HEK293T (cell line): ENCODE measurements around the gene SP6.

ENCODE experiments used
- ARNT ChIP-seq: fragments of 450-650 bp; IDR thresholded peaks from 2 replicates; pipeline ENCODE4 v1.6.1; 2017; ENCODE audit warnings: mild to moderate bottlenecking
- BHLHE40 ChIP-seq: fragments of 450-650 bp; IDR thresholded peaks from 2 replicates; pipeline ENCODE4 v1.6.1; 2016; ENCODE audit warnings: mild to moderate bottlenecking, moderate library complexity, borderline replicate concordance
- CTBP1 ChIP-seq: fragments of 450-650 bp; IDR thresholded peaks from 2 replicates; pipeline ENCODE4 v1.6.1; 2016; ENCODE audit warnings: borderline replicate concordance
- ELF4 ChIP-seq: fragments of 450-650 bp; IDR thresholded peaks from 2 replicates; pipeline ENCODE4 v1.6.1; 2017; ENCODE audit warnings: antibody characterized with exemption
- FOXA1 ChIP-seq: fragments of 450-650 bp; IDR thresholded peaks from 2 replicates; pipeline ENCODE4 v1.6.1; 2016; ENCODE audit warnings: mild to moderate bottlenecking
- FOXK2 ChIP-seq: fragments of 450-650 bp; IDR thresholded peaks from 2 replicates; pipeline ENCODE4 v1.6.1; 2016; ENCODE audit warnings: mild to moderate bottlenecking
- FOXM1 ChIP-seq: fragments of 450-650 bp; IDR thresholded peaks from 2 replicates; pipeline ENCODE4 v1.6.1; 2017; ENCODE audit warnings: mild to moderate bottlenecking, borderline replicate concordance
- HDGF ChIP-seq: fragments of 450-650 bp; IDR thresholded peaks from 2 replicates; pipeline ENCODE4 v1.6.1; 2017; ENCODE audit warnings: antibody characterized with exemption, borderline replicate concordance
- L3MBTL2 ChIP-seq: fragments of 450-650 bp; conservative IDR thresholded peaks from 2 replicates; pipeline ENCODE4 v1.6.1; 2016; ENCODE audit warnings: mild to moderate bottlenecking
- NFRKB ChIP-seq: fragments of 450-650 bp; IDR thresholded peaks from 2 replicates; pipeline ENCODE4 v1.6.1; 2016; ENCODE audit warnings: mild to moderate bottlenecking, moderate library complexity
- SP1 ChIP-seq: fragments of 450-650 bp; IDR thresholded peaks from 2 replicates; pipeline ENCODE4 v1.6.1; 2017
- TARDBP ChIP-seq: fragments of 450-650 bp; IDR thresholded peaks from 2 replicates; pipeline ENCODE4 v1.6.1; 2016
- ZNF384 ChIP-seq: fragments of 450-650 bp; IDR thresholded peaks from 2 replicates; pipeline ENCODE4 v1.6.1; 2016
- TF ChIP-seq, protein P1 (sequence below): fragments of 450-650 bp; IDR thresholded peaks from 2 replicates; pipeline ENCODE4 v1.6.1; 2016

DNA sequence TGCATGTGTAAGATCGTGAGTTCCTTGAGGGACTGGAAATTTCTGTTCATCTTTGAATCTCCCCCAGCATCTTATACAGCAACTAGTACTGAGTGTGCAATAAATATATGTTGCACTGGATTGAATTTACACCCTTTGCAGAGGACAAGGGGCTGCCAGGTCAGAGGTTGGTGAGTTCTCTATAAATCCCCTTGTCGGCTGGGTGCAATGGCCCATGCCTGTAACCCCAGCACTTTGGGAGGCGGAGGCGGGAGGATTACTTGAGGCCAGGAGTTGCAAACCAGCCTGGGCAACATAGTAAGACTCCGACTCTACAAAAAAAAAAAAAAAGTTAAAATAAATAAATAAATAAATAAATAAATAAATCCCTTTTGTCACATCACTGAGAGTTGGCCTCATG, 9.4 kb upstream of the SP6 start:
- TF ChIP-seq ZNF384 (no peak), SP1 (no peak), ELF4 (no peak), FOXK2 (no peak), L3MBTL2 (no peak), HDGF (no peak), FOXM1 (no peak), ARNT (no peak), NFRKB (no peak), FOXA1 (no peak), TARDBP (no peak), CTBP1 (no peak), BHLHE40 (no peak)
- TF ChIP-seq, protein P1, sequence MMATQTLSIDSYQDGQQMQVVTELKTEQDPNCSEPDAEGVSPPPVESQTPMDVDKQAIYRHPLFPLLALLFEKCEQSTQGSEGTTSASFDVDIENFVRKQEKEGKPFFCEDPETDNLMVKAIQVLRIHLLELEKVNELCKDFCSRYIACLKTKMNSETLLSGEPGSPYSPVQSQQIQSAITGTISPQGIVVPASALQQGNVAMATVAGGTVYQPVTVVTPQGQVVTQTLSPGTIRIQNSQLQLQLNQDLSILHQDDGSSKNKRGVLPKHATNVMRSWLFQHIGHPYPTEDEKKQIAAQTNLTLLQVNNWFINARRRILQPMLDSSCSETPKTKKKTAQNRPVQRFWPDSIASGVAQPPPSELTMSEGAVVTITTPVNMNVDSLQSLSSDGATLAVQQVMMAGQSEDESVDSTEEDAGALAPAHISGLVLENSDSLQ = no peak
